Activated CD4-positive, alpha-beta T cell treated with anti-CD3 and anti-CD28 coated beads, Interleukin-10, Interleukin-2, amounts not matched to agents 100 ng/mL and 50 ng/mL, durations not matched to agents 16 hours and 8 hours (primary cell): ENCODE data around the gene CEMP1.
A peak's percentile ranks its signal among the peaks of the same experiment; 100 is the strongest.

Experiments
- DNase-seq: peaks from one replicate; pipeline ENCODE4 v3.0.0-alpha.2; 2020

Gene CEMP1

GRCh38 chr16:2500430-2500917, 30.7 kb downstream of the CEMP1 start:
- DNase-seq = no peak

GRCh38 chr16:2499890-2500429, 31.2 kb downstream of the CEMP1 start:
- DNase-seq = no peak

- DNase-seq = no peak
Measured at GRCh38 chr16:2499454-2499853, 31.8 kb downstream of the CEMP1 start.

- no peak for DNase-seq
Measured at GRCh38 chr16:2498531-2499253, 32.5 kb downstream of the CEMP1 start.

GRCh38 chr16:2497695-2498484, 33.3 kb downstream of the CEMP1 start:
- DNase-seq = no peak

- no peak for DNase-seq
Measured at GRCh38 chr16:2497116-2497630, 34.0 kb downstream of the CEMP1 start.

- no peak for DNase-seq
Measured at GRCh38 chr16:2496223-2497115, 34.7 kb downstream of the CEMP1 start.

GRCh38 chr16:2495041-2495440, 36.2 kb downstream of the CEMP1 start:
- no peak for DNase-seq

- no peak for DNase-seq
Measured at GRCh38 chr16:2494616-2495015, 36.6 kb downstream of the CEMP1 start.

GRCh38 chr16:2493605-2494004, 37.6 kb downstream of the CEMP1 start:
- no peak for DNase-seq

- DNase-seq = no peak
Measured at GRCh38 chr16:2492292-2492691, 38.9 kb downstream of the CEMP1 start.

GRCh38 chr16:2490190-2491105, 40.8 kb downstream of the CEMP1 start:
- DNase-seq = no peak

GRCh38 chr16:2489581-2489980, 41.6 kb downstream of the CEMP1 start:
- DNase-seq = no peak

GRCh38 chr16:2487903-2488531, 43.2 kb downstream of the CEMP1 start:
- no peak for DNase-seq

- DNase-seq = no peak
Measured at GRCh38 chr16:2487517-2487842, 43.7 kb downstream of the CEMP1 start.

GRCh38 chr16:2486645-2487516, 44.3 kb downstream of the CEMP1 start:
- DNase-seq = peak; percentile 75

GRCh38 chr16:2485811-2486507, 45.2 kb downstream of the CEMP1 start:
- DNase-seq = no peak

- DNase-seq = no peak
Measured at GRCh38 chr16:2484898-2485508, 46.2 kb downstream of the CEMP1 start.
